WTC11 (cell line): Measurements from ENCODE around the gene SEMA4D. TPM values are rescaled to one million over a fixed set of nuclear protein-coding genes. Genes with fewer than 3 reads are reported as not detected.

ENCODE experiments used
- ATAC-seq: fragments of 200-7000 bp; cut with Tn5 transposase; 2 replicates; pipeline ENCODE4 v1.10.0; 2021; ENCODE audit warnings: mild to moderate bottlenecking, moderate library complexity
- CTCF ChIA-PET: fragments of 300-600 bp; sonication (Branson Sonifier 250); formaldehyde crosslinking; loops from one replicate; lab custom pipeline; 2021; ENCODE audit warnings: antibody characterized with exemption; lab: Charles Lee
- POLR2A ChIA-PET: fragments of 350-600 bp; sonication (Branson Sonifier 250); formaldehyde crosslinking; loops from one replicate; lab custom pipeline; 2021; ENCODE audit warnings: antibody characterized with exemption; lab: Charles Lee
- DNase-seq: peaks from one replicate; pipeline ENCODE4 v3.0.0; 2021; ENCODE audit warnings: low spot score
- H3K27ac Mint-ChIP-seq: 2 replicates; pipeline ENCODE4 v1.8.0; 2021; ENCODE audit warnings: mixed read lengths
- H3K27me3 Mint-ChIP-seq: 2 replicates; pipeline ENCODE4 v1.8.0; 2021; ENCODE audit warnings: low read depth, mild to moderate bottlenecking, moderate library complexity, mixed read lengths
- H3K36me3 Mint-ChIP-seq: 2 replicates; pipeline ENCODE4 v1.8.0; 2021; ENCODE audit warnings: mixed read lengths
- H3K4me1 Mint-ChIP-seq: 2 replicates; pipeline ENCODE4 v1.8.0; 2022; ENCODE audit warnings: mixed read lengths
- H3K4me3 Mint-ChIP-seq: 2 replicates; pipeline ENCODE4 v1.8.0; 2021; ENCODE audit warnings: mild to moderate bottlenecking, moderate library complexity, mixed read lengths
- H3K9me3 Mint-ChIP-seq: 2 replicates; pipeline ENCODE4 v1.8.0; 2021; ENCODE audit warnings: mixed read lengths
- CREM ChIP-seq: sonication (generic); formaldehyde crosslinking; IDR thresholded peaks from 2 replicates; pipeline ENCODE4 v1.8.1; 2022; ENCODE audit warnings: mild to moderate bottlenecking, missing genetic modification reagents, moderate library complexity
- CTCF ChIP-seq: fragments of 200-600 bp; IDR thresholded peaks from 2 replicates; pipeline ENCODE4 v1.8.0; 2022; ENCODE audit warnings: antibody characterized with exemption
- ERG ChIP-seq: fragments of 250-450 bp; sonication (Bioruptor Pico); IDR thresholded peaks from 2 replicates; pipeline ENCODE4 v1.8.0; 2021; ENCODE audit warnings: mild to moderate bottlenecking
- FOXP4 ChIP-seq: sonication (generic); formaldehyde crosslinking; IDR thresholded peaks from 2 replicates; pipeline ENCODE4 v1.8.0; 2022; ENCODE audit warnings: mild to moderate bottlenecking, missing genetic modification reagents
- HMGA2 ChIP-seq: fragments of 250-450 bp; sonication (Bioruptor Pico); IDR thresholded peaks from 2 replicates; pipeline ENCODE4 v1.4.0; 2021; ENCODE audit warnings: mild to moderate bottlenecking, moderate library complexity
- IRF1 ChIP-seq: sonication (generic); formaldehyde crosslinking; IDR thresholded peaks from 2 replicates; pipeline ENCODE4 v1.8.0; 2023; ENCODE audit warnings: missing genetic modification reagents
- IRF2 ChIP-seq: sonication (generic); formaldehyde crosslinking; IDR thresholded peaks from 2 replicates; pipeline ENCODE4 v1.8.0; 2022; ENCODE audit warnings: low read depth, missing genetic modification reagents, borderline replicate concordance
- MXD4 ChIP-seq: fragments of 250-450 bp; sonication (Bioruptor Pico); IDR thresholded peaks from 2 replicates; pipeline ENCODE4 v1.8.0; 2021; ENCODE audit warnings: mild to moderate bottlenecking, moderate library complexity, borderline replicate concordance
- STAT6 ChIP-seq: sonication (generic); formaldehyde crosslinking; conservative IDR thresholded peaks from 2 replicates; pipeline ENCODE4 v1.8.1; 2023; ENCODE audit warnings: mild to moderate bottlenecking, low read depth, missing genetic modification reagents, moderate library complexity
- TEAD1 ChIP-seq: sonication (generic); formaldehyde crosslinking; IDR thresholded peaks from 2 replicates; pipeline ENCODE4 v1.8.0; 2022; ENCODE audit warnings: mild to moderate bottlenecking, missing genetic modification reagents
- TEAD4 ChIP-seq: sonication (generic); formaldehyde crosslinking; IDR thresholded peaks from 2 replicates; pipeline ENCODE4 v1.8.0; 2022; ENCODE audit warnings: mild to moderate bottlenecking, missing genetic modification reagents
- ZNF138 ChIP-seq: sonication (generic); formaldehyde crosslinking; conservative IDR thresholded peaks from 2 replicates; pipeline ENCODE4 v1.8.1; 2022; ENCODE audit warnings: mild to moderate bottlenecking, moderate library complexity, missing genetic modification reagents
- total RNA-seq: library from RNA; stranded (reverse); gene quantifications from 3 replicates; pipeline ENCODE4 v1.2.3, GENCODE V29; 2021
- TF ChIP-seq, protein P1 (sequence below): sonication (generic); formaldehyde crosslinking; IDR thresholded peaks from 2 replicates; pipeline ENCODE4 v1.8.1; 2022; ENCODE audit warnings: low read depth, mild to moderate bottlenecking, moderate library complexity, missing genetic modification reagents, borderline replicate concordance

Gene SEMA4D
- total RNA-seq, 1 experiment from 2014 or later: 67.8 TPM

GRCh38 chr9:89482056-89482851 lies 15.7 kb downstream of the SEMA4D start (continued):
- TF ChIP-seq, protein P1, sequence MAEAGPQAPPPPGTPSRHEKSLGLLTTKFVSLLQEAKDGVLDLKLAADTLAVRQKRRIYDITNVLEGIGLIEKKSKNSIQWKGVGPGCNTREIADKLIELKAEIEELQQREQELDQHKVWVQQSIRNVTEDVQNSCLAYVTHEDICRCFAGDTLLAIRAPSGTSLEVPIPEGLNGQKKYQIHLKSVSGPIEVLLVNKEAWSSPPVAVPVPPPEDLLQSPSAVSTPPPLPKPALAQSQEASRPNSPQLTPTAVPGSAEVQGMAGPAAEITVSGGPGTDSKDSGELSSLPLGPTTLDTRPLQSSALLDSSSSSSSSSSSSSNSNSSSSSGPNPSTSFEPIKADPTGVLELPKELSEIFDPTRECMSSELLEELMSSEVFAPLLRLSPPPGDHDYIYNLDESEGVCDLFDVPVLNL (CRISPR knock-in tag): no peak
- no peak for TF ChIP-seq TEAD1 (CRISPR knock-in tag)

DNA sequence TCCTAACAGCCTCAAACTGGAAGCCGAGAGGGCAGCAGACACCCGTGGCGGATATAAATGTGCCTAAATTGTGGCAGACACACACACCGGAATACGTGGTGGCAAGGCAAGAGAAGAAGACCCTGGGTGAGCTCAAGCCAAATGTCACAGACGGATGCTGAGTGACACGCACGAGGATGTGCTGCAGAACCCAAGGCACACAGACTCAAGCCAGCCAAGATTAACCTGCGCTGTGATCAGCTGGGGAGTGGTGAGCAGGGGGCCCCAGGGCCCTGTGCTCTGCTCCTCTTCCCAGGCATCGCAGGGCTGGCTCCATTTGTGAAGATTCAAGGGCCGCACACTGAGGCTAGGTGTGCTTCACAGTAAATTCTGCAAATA lies 16.4 kb downstream of the SEMA4D start:
- TF ChIP-seq IRF1 (CRISPR knock-in tag) (no peak), HMGA2 (CRISPR knock-in tag) (no peak), CTCF (no peak), STAT6 (no peak), CREM (CRISPR knock-in tag) (no peak), FOXP4 (CRISPR knock-in tag) (no peak), MXD4 (CRISPR knock-in tag) (no peak), ZNF138 (CRISPR knock-in tag) (no peak), IRF2 (CRISPR knock-in tag) (no peak), TEAD4 (CRISPR knock-in tag) (no peak), ERG (no peak)
- TF ChIP-seq, protein P1 (CRISPR knock-in tag): no peak
- H3K4me3 Mint-ChIP-seq: no peak overlapping the region
- ATAC-seq (no peak), DNase-seq (no peak)
- CTCF ChIA-PET: interaction anchor here (0.6 to 4.3 kb wide), 4 partner anchors 52 to 112 kb away, joined by 3 to 12 read pairs (median 3); no protein-coding TSS in a partner anchor
- peak overlapping the region; percentile 65; the same call in 1 of the 2 replicates for H3K27ac Mint-ChIP-seq
- H3K4me1 Mint-ChIP-seq: peaks cover 54% of the 10 kb centered on the region
- H3K36me3 Mint-ChIP-seq: peaks cover 19% of the 10 kb centered on the region
- POLR2A ChIA-PET: no interaction called here
- peaks cover 7% of the 10 kb centered on the region; the same call in 1 of the 2 replicates for H3K9me3 Mint-ChIP-seq
- no peaks in the 10 kb centered on the region for H3K27me3 Mint-ChIP-seq
